ENCODE data around the gene RASAL2.

RASAL2 gene

DNA sequence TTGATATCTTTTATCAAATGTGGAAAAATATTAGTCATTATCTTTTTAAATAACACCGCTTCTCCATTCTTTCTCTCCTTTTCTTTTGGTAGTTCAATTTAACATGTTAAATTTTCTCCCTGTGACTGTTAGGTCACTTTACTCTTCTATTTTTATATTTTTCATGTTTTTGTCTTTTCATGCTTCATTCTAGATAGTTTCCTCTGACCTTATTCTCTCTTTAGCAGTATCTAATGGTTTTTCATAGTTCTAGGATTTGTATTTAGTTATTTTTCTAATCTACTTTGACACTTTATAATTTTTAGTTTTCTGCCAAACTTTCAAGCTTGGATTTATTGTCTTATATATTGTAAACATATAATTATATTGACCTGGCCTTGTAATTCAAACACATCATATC is 116.0 kb downstream of the RASAL2 start:
- Histone ChIP-seq H3K27ac (ENCODE audit: poor library complexity, severe bottlenecking) (no peak overlapping the region), H3K4me1 (ENCODE audit: insufficient read depth, poor library complexity, severe bottlenecking) (no peaks in the 10 kb centered on the region), H3K9me3 (ENCODE audit: severe bottlenecking) (peaks cover 12% of the 10 kb centered on the region), H3K36me3 (ENCODE audit: low read depth) (peaks cover 4% of the 10 kb centered on the region; the same call in 1 of the 2 replicates), H3K27me3 (ENCODE audit: insufficient read depth, poor library complexity, severe bottlenecking) (no peaks in the 10 kb centered on the region), H3K4me3 (ENCODE audit: severe bottlenecking) (no peak overlapping the region)
- DNase-seq (ENCODE audit: low spot score): no peak
- TF ChIP-seq, protein P1, sequence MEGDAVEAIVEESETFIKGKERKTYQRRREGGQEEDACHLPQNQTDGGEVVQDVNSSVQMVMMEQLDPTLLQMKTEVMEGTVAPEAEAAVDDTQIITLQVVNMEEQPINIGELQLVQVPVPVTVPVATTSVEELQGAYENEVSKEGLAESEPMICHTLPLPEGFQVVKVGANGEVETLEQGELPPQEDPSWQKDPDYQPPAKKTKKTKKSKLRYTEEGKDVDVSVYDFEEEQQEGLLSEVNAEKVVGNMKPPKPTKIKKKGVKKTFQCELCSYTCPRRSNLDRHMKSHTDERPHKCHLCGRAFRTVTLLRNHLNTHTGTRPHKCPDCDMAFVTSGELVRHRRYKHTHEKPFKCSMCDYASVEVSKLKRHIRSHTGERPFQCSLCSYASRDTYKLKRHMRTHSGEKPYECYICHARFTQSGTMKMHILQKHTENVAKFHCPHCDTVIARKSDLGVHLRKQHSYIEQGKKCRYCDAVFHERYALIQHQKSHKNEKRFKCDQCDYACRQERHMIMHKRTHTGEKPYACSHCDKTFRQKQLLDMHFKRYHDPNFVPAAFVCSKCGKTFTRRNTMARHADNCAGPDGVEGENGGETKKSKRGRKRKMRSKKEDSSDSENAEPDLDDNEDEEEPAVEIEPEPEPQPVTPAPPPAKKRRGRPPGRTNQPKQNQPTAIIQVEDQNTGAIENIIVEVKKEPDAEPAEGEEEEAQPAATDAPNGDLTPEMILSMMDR (IDR thresholded peaks at IDR 0.05; ENCODE audit: poor library complexity, severe bottlenecking): no peak
- no peak for ATAC-seq (ENCODE audit: low read depth)

DNA sequence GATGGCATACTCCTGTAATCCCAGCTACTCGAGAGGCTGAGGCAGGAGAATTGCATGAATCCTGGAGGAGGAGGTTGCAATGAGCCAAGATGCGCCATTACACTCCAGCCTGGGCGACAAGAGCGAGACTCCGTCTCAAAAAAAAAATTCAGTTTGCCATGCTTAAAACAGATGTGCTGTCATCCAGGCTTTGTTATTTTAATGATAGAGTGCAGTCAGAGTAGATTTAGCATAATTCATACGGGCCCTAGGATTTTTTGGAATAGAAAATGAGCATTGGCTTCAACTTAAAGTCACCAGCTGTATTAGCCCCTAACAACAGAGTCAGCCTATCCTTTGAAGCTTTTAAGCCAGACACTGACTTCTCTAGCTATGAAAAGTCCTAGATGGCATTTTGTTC is 124.6 kb downstream of the RASAL2 start:
- Histone ChIP-seq H3K27ac (ENCODE audit: poor library complexity, severe bottlenecking) (no peak overlapping the region), H3K27me3 (ENCODE audit: insufficient read depth, poor library complexity, severe bottlenecking) (no peaks in the 10 kb centered on the region), H3K36me3 (ENCODE audit: low read depth) (no peaks in the 10 kb centered on the region), H3K9me3 (ENCODE audit: severe bottlenecking) (peaks cover 3% of the 10 kb centered on the region), H3K4me3 (ENCODE audit: severe bottlenecking) (no peak overlapping the region), H3K4me1 (ENCODE audit: insufficient read depth, poor library complexity, severe bottlenecking) (peaks cover 9% of the 10 kb centered on the region)
- ATAC-seq (ENCODE audit: low read depth) (no peak), DNase-seq (ENCODE audit: low spot score) (no peak)
- TF ChIP-seq, protein P1 (IDR thresholded peaks at IDR 0.05; ENCODE audit: poor library complexity, severe bottlenecking): no peak

DNA sequence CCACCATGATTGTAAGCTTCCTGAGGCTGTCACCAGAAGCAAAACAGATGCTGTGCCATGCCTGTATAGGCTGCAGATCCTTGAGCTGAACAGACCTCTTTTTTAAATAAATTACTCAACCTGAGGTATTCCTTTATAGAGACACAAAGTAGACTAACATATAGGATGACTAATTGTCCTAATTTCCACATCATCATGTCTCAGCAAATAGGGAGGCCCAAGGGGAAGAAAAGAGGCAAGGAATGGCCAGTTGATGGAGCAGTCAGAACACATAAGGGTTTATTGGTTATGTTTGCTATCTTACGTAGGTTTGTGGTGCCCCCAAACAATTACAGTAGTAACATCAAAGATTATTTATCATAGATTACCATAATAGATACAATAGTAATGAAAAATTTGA is 126.2 kb downstream of the RASAL2 start:
- Histone ChIP-seq H3K4me3 (ENCODE audit: severe bottlenecking) (no peak overlapping the region), H3K36me3 (ENCODE audit: low read depth) (no peaks in the 10 kb centered on the region), H3K4me1 (ENCODE audit: insufficient read depth, poor library complexity, severe bottlenecking) (peaks cover 9% of the 10 kb centered on the region), H3K27me3 (ENCODE audit: insufficient read depth, poor library complexity, severe bottlenecking) (no peaks in the 10 kb centered on the region), H3K9me3 (ENCODE audit: severe bottlenecking) (peaks cover 3% of the 10 kb centered on the region), H3K27ac (ENCODE audit: poor library complexity, severe bottlenecking) (peak overlapping the region; percentile 51)
- no peak for DNase-seq (ENCODE audit: low spot score)
- TF ChIP-seq, protein P1 (IDR thresholded peaks at IDR 0.05; ENCODE audit: poor library complexity, severe bottlenecking): peak; percentile 21
- peak; percentile 95 for ATAC-seq (ENCODE audit: low read depth)

GRCh38 chr1:178223289-178223688 is 129.4 kb downstream of the RASAL2 start:
- Histone ChIP-seq H3K36me3 (ENCODE audit: low read depth) (no peaks in the 10 kb centered on the region), H3K27ac (ENCODE audit: poor library complexity, severe bottlenecking) (no peak overlapping the region), H3K4me3 (ENCODE audit: severe bottlenecking) (no peak overlapping the region), H3K27me3 (ENCODE audit: insufficient read depth, poor library complexity, severe bottlenecking) (no peaks in the 10 kb centered on the region), H3K9me3 (ENCODE audit: severe bottlenecking) (peaks cover 3% of the 10 kb centered on the region), H3K4me1 (ENCODE audit: insufficient read depth, poor library complexity, severe bottlenecking) (peaks cover 9% of the 10 kb centered on the region)
- TF ChIP-seq, protein P1 (IDR thresholded peaks at IDR 0.05; ENCODE audit: poor library complexity, severe bottlenecking): no peak
- no peak for DNase-seq (ENCODE audit: low spot score)
- ATAC-seq (ENCODE audit: low read depth): no peak

DNA sequence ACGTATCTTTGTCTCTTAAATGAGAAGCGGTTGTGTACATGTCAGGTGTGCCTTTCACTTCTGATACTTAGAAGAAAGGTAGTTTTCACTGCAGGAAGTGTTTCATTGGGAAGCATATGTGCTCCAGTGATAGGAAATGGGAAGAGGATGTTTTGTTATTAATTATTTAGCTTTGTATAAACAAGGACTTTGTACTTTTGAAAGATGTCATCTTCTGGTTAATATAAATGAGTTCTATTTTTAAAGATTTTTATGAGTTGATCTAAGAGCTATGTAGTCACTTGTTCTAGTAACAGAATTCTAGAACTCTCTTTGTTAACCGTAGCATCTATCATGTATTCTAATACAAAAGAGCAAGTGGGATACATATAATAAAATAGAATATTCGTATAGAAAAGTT is 130.5 kb downstream of the RASAL2 start:
- TF ChIP-seq, protein P1 (IDR thresholded peaks at IDR 0.05; ENCODE audit: poor library complexity, severe bottlenecking): no peak
- ATAC-seq (ENCODE audit: low read depth) (no peak), DNase-seq (ENCODE audit: low spot score) (no peak)
- H3K4me3 ChIP-seq (ENCODE audit: severe bottlenecking): no peak overlapping the region
- no peaks in the 10 kb centered on the region for H3K36me3 ChIP-seq (ENCODE audit: low read depth)
- peaks cover 9% of the 10 kb centered on the region for H3K4me1 ChIP-seq (ENCODE audit: insufficient read depth, poor library complexity, severe bottlenecking)
- H3K27me3 ChIP-seq (ENCODE audit: insufficient read depth, poor library complexity, severe bottlenecking): no peaks in the 10 kb centered on the region
- H3K9me3 ChIP-seq (ENCODE audit: severe bottlenecking): peaks cover 3% of the 10 kb centered on the region
- H3K27ac ChIP-seq (ENCODE audit: poor library complexity, severe bottlenecking): no peak overlapping the region
